PFSK-1 (cell line): ENCODE results near the gene CERS6.

Source experiments
- POLR2AphosphoS5 ChIP-seq: IDR thresholded peaks from 2 replicates; pipeline ENCODE4 v1.6.1; 2012; ENCODE audit warnings: low read depth, mild to moderate bottlenecking, control low read depth, low read length, moderate library complexity
- SIN3A ChIP-seq: IDR thresholded peaks from 2 replicates; pipeline ENCODE4 v1.6.1; 2012; ENCODE audit warnings: mild to moderate bottlenecking, low read length, moderate library complexity, borderline replicate concordance; ENCODE audit not compliant: insufficient read depth
- TAF1 ChIP-seq: IDR thresholded peaks from 2 replicates; pipeline ENCODE4 v1.6.1; 2012; ENCODE audit warnings: low read length, control low read depth, borderline replicate concordance; ENCODE audit not compliant: insufficient read depth

DNA sequence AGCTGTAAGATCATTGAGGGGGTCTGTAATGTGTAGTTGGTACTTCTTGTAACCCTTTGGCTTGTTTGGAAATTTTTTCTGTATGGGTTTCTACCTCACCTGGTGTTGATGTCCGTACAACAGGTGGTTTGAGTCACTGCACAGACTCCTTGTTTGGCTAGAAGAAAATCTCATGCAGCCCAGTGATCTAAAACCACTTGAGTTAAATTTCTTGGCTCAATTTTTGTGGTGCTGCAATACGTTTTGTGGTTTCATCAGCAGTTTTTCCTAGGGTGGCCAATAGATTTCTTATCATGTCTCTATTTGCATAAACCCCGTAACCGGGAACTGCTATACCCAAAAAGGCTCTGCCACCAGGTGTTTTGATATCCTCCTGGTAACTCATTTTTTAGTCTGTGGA is 43.4 kb downstream of the CERS6 start:
- TF ChIP-seq POLR2AphosphoS5: no peak
- TF ChIP-seq TAF1: no peak
- no peak for TF ChIP-seq SIN3A
